Adipose tissue (tissue), 3 donors: ENCODE measurements around the gene SDK2. TPM values are rescaled to one million over a fixed set of nuclear protein-coding genes. Genes with fewer than 3 reads are reported as not detected.

Experiments used
- H3K27ac ChIP-seq: one replicate; pipeline ENCODE4 v1.5.1; 2013; ENCODE audit warnings: low read depth, low read length
- WGBS, 3 donors: extraction: QIAGEN DNeasy Blood & Tissue Kit; methylation state at CpG; one replicate each; pipeline ENCODE4 v1.1.7; 2013; 5-methylcytosine and 5-hydroxymethylcytosine counted together
- polyA plus RNA-seq, 3 donors: library from polyadenylated mRNA; stranded (reverse); fragments of 200-250 nt; gene quantifications; one replicate each; pipeline ENCODE4 v1.2.3, GENCODE V29; 2013
- donor health status: healthy with polysubstance abuse.
- donor health status: Bipolar disorder and iron deficiency.
- donor health status: healthy.

SDK2 gene
- polyA plus RNA-seq, 3 donors = 0.08 to 0.22 (median 0.15) TPM

DNA sequence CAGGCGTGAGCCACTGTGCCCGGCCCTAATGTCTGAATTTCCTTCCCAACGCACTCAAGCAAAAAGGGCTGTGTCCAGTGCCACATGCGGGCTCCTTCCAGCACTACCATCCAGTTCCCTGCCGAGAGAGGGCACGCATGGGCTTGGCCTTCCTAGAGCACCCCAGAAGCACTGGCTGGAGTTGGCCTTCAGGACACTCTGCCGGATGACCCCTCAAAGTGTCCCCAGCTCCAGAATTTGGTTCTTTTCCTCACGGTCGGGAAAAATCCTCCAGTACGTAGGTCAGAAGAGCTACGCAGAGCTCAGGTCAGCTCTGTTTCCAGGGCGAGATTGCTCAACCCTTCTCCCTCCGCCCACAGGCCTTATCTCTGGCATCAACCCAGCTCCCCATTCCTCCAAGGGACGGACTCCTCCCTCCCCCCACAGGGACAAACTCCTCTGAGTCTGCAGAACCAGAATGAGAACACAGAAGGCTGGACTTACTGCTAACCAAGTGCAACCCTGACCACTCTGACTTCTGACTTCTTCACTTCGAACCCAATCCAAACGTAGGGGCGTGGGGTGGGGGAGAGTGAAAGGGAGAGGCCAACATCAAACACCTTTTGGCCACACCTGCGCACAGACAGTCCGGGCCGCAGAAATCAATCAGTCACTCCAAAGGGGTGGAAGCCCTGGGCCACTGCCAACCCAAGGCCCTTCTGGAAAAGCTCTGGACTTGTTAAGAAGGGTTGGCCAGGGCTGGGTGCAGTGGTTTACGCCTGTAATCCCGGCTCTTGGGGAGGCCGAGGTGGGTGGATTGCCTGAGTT is 336.0 kb downstream of the SDK2 start:
- 9 to 37% (median 27%) methylated on average over 23 of the region's 23 CpGs for WGBS, 3 donors

GRCh38 chr17:73307130-73307529 is 337.1 kb downstream of the SDK2 start:
- 36 to 78% (median 64%) methylated on average over 4 to 8 of the region's 9 CpGs for WGBS, 3 donors

More for the DNA sequence above, 336.0 kb downstream of the SDK2 start:
- peak overlapping the region; percentile 97 for H3K27ac ChIP-seq

GRCh38 chr17:73305845-73306836 is 338.1 kb downstream of the SDK2 start:
- peak overlapping the region; percentile 90 for H3K27ac ChIP-seq
- WGBS, 3 donors = 25 to 50% (median 46%) methylated on average over 11 of the region's 11 CpGs

More at GRCh38 chr17:73307130-73307529, 337.1 kb downstream of the SDK2 start:
- H3K27ac ChIP-seq = no peak overlapping the region

DNA sequence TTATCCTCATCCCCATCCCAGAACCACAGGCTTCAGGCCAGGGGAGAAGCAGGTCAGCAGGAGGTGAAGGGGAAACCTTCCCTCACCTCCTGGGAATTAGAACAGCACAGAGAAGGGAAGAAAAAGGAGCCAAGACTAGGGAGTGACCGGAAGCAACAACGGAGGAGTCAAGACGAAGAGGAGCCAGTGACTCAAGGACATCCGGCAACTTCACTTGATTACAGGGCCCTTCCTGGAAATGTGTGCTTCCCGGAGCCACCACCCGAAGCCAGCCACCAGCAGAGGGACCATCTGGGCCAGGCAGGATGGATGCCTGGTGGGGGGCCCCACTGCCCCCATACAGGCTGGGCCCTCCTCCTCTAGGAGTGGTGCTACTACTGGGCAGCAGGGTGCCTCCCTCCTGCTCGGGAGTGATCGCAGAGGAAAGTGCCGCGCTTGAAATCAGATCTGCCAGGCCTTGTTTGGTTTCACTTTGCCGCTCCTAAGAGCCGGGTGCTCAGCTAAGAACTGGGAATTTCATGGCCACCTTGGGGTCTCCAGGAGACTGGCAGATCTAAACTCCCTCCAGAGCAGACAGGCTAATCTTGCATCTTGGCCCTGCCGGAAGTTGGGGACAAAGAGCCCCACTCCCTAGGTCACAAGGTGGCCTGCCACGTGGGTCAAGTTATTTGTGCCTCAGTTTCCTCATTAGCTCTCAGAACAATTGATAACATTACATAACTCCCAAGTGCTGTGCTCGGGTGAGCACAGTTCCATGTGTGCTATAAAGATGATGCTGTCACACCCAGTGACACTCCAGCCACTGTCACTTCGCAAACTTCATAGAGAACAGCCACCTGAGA is 339.1 kb downstream of the SDK2 start:
- 10 to 16% (median 13%) methylated on average over 13 to 16 of the region's 16 CpGs for WGBS, 3 donors
- peak overlapping the region; percentile 89 for H3K27ac ChIP-seq

- whole genome bisulfite sequencing, 3 donors = 20 to 44% (median 38%) methylated on average over 8 of the region's 8 CpGs
- peak overlapping the region; percentile 30 for H3K27ac ChIP-seq
Measured at GRCh38 chr17:73304438-73304837, 339.8 kb downstream of the SDK2 start.

DNA sequence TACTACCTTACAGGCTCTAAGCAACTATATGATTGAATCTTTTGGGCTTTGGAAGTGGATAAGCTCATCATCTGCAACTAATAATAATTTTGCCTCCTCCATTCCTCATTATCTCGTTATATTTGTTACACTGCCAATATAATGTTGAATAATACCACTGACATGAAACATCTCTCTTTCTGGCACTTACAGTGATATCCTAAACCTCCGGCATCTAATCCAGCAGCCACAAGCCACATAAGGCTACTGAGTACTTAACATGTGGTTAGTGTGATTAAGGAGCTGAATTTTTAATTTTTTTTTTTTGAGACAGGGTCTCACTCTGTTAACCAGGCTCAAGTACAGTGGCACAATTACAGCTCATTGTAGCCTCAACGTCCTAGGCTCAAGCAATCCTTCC is 342.1 kb downstream of the SDK2 start:
- 36 to 62% (median 56%) methylated on average over 3 of the region's 3 CpGs for WGBS, 3 donors
- no peak overlapping the region for H3K27ac ChIP-seq

DNA sequence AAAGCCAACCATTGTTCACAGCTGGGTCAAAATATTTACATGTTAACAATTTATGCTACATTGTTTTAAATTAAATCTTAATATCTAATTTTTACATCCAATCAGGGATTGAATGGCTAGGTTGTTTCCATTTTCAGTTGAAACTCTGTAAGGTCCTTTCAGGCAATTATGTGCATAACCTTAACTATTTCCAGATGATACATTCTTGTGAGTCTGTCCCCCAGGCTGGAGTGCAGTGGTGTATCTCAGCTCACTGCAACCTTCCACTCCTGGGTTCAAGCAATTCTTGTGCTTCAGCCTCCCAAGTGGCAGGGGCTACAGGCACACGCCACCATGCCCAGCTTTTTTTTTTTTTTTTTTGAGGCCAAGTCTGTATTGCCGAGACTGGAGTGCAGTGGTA is 342.9 kb downstream of the SDK2 start:
- no peak overlapping the region for H3K27ac ChIP-seq
- WGBS, 3 donors = 78 to 92% (median 91%) methylated on average over 2 of the region's 2 CpGs

- WGBS, 3 donors = 72 to 89% (median 88%) methylated on average over 3 of the region's 3 CpGs
- H3K27ac ChIP-seq = no peak overlapping the region
Measured at GRCh38 chr17:73300392-73300791, 343.9 kb downstream of the SDK2 start.

GRCh38 chr17:73297934-73298861 is 346.0 kb downstream of the SDK2 start:
- no peak overlapping the region for H3K27ac ChIP-seq
- 42 to 47% (median 45%) methylated on average over 15 of the region's 15 CpGs for WGBS, 3 donors

DNA sequence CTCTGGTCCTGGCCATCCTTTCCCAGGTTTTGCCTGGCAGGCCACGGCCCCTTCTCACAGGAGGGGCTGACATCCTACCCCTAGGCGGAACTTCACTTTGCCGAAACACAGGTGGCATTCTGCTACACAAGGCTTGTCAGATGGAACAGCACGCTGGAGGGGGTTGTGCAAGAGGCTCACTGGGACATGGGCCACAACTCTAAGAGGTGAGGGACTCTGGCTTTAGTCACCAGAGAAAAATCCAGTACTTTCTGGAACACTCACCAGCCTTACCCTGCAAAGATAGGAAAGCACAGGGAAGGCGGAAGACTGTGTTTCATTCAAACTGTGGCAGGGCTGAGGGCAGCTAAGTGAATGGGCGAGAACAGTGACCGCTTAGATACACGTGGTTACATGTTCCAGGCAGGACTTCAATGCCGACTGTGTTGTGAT is 350.7 kb downstream of the SDK2 start:
- WGBS, 3 donors = 19 to 62% (median 55%) methylated on average over 9 of the region's 9 CpGs

GRCh38 chr17:73293031-73293430 is 351.2 kb downstream of the SDK2 start:
- 37 to 71% (median 67%) methylated on average over 11 of the region's 11 CpGs for WGBS, 3 donors
- peak overlapping the region; percentile 38 for H3K27ac ChIP-seq

More for the DNA sequence above, 350.7 kb downstream of the SDK2 start:
- peak overlapping the region; percentile 38 for H3K27ac ChIP-seq

- H3K27ac ChIP-seq = peak overlapping the region; percentile 63
- 21 to 52% (median 50%) methylated on average over 12 of the region's 12 CpGs for WGBS, 3 donors
Measured at GRCh38 chr17:73292031-73292531, 352.2 kb downstream of the SDK2 start.

DNA sequence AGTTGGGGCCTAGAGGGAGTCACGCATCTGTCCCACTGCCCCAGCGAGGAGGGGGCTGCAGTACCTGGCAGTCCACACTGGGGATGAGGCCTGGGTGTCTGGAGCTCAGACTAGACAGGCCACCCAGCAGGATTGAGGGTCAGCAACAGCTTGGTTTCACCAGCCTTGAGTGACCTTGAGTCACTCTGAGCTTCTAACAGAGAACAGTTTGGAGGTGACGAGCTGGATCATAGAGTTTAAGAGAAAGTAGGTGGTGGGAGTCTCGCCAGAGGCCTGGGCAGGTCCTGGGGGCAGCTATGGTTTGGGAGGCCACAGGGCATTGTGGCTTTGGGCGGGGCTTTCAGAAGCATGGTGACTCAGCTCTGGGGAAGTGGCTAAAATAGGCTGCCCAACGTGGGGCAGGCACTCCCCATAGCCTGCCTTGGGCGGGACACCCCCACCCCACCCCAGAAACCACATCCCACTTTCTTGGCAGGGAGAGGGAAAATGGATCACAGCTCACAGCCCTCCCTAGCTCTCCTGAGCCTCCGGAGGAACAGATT is 352.9 kb downstream of the SDK2 start:
- WGBS, 3 donors = 29 to 45% (median 30%) methylated on average over 7 to 8 of the region's 8 CpGs
- peak overlapping the region; percentile 63 for H3K27ac ChIP-seq

GRCh38 chr17:73290399-73291259 is 353.6 kb downstream of the SDK2 start:
- WGBS, 3 donors = 51 to 60% (median 57%) methylated on average over 16 of the region's 16 CpGs
- peak overlapping the region; percentile 55 for H3K27ac ChIP-seq

DNA sequence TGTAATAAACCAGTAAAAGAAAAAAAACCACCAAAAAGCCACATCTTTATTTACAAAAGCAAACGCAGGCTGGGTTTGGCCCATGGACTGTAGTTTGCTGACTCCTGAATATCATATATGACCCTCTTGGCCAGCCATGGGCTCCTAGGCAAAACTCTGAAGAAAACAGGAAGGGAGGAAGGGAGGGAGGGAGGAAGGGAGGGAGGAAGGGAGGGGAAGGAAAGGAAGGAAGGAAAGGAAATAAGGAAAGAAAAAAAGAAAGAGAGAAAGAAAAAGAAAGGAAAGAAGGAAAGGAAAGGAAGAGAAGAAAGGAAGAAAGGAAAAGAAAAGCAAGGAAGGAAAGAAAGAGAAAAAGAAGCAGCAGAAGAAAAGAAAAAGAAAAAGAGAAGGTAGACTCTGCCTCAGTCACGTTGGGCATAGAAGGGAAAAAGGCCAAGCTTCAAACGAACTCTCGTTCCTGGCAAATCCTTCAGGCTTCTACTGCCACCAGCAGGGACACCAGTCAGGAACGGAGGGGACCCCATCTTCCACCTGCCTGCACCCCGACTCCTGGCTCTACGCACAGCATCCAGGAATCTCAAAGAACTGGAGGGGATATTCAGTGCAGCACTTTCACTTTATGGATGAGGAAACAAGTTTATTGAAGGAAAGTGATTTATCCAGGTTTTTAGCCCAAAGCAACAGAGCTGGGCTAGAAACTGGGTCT is 354.5 kb downstream of the SDK2 start:
- H3K27ac ChIP-seq = peak overlapping the region; percentile 28
- WGBS, 3 donors = 40 to 62% (median 54%) methylated on average over 7 of the region's 7 CpGs
